GM23338 (cell line): ENCODE results near the gene CYGB. TPM values are rescaled to one million over a fixed set of nuclear protein-coding genes. Genes with fewer than 3 reads are reported as not detected.

Experiments used
- ATAC-seq: fragments of 200-7000 bp; cut with Tn5 transposase; 3 replicates; pipeline ENCODE4 v1.9.1; 2020
- DNase-seq: peaks from one replicate; pipeline ENCODE4 v3.0.0-alpha.2; 2015; ENCODE audit warnings: low spot score
- H2AFZ ChIP-seq: fragments of 200-600 bp; sonication (generic); 2 replicates; pipeline ENCODE4 v1.8.0; 2016; ENCODE audit warnings: antibody characterized with exemption, mild to moderate bottlenecking, moderate library complexity
- H3F3A ChIP-seq: fragments of 200-600 bp; sonication (generic); replicated peaks from 2 replicates; pipeline ENCODE4 v1.8.0; 2017; ENCODE audit warnings: antibody characterized with exemption, mixed run types, low read depth
- H3K27ac ChIP-seq: fragments of 200-600 bp; sonication (generic); 2 replicates; pipeline ENCODE4 v1.6.1; 2016; ENCODE audit warnings: low read depth
- H3K27me3 ChIP-seq: fragments of 200-600 bp; sonication (generic); 2 replicates; pipeline ENCODE4 v1.8.0; 2016; ENCODE audit warnings: mild to moderate bottlenecking, mixed run types, moderate library complexity; ENCODE audit not compliant: insufficient read depth
- H3K36me3 ChIP-seq: fragments of 200-600 bp; sonication (generic); 2 replicates; pipeline ENCODE4 v1.8.0; 2016; ENCODE audit warnings: mild to moderate bottlenecking; ENCODE audit not compliant: insufficient read depth
- H3K4me1 ChIP-seq: fragments of 200-600 bp; sonication (generic); 2 replicates; pipeline ENCODE4 v1.8.0; 2016; ENCODE audit warnings: mild to moderate bottlenecking, moderate library complexity; ENCODE audit not compliant: insufficient read depth
- H3K4me2 ChIP-seq: fragments of 200-600 bp; sonication (generic); 2 replicates; pipeline ENCODE4 v1.7.1; 2017; ENCODE audit warnings: mixed run types
- H3K4me3 ChIP-seq: fragments of 200-600 bp; sonication (generic); 2 replicates; pipeline ENCODE4 v1.6.1; 2016; ENCODE audit warnings: mixed run types
- H3K79me2 ChIP-seq: fragments of 200-600 bp; sonication (generic); replicated peaks from 2 replicates; pipeline ENCODE4 v1.8.0; 2017; ENCODE audit warnings: mild to moderate bottlenecking; ENCODE audit not compliant: insufficient read depth
- H3K9me2 ChIP-seq: fragments of 200-600 bp; sonication (generic); 2 replicates; pipeline ENCODE4 v1.8.0; 2017; ENCODE audit not compliant: insufficient read depth
- H4K20me1 ChIP-seq: fragments of 200-600 bp; sonication (generic); replicated peaks from 2 replicates; pipeline ENCODE4 v1.8.0; 2017; ENCODE audit warnings: mild to moderate bottlenecking; ENCODE audit not compliant: insufficient read depth
- H3K27ac Mint-ChIP-seq: 2 replicates; pipeline ENCODE4 v1.8.0; 2020; ENCODE audit warnings: inconsistent platforms, mild to moderate bottlenecking, moderate library complexity, mixed read lengths
- H3K27me3 Mint-ChIP-seq: 3 replicates; pipeline ENCODE4 v1.8.0; 2022; ENCODE audit warnings: low read depth, mild to moderate bottlenecking, moderate library complexity, mixed read lengths, inconsistent platforms; ENCODE audit not compliant: insufficient read depth, poor library complexity
- H3K36me3 Mint-ChIP-seq: 3 replicates; pipeline ENCODE4 v1.8.0; 2021; ENCODE audit warnings: low read depth, mild to moderate bottlenecking, inconsistent platforms, moderate library complexity, mixed read lengths
- H3K4me1 Mint-ChIP-seq: 3 replicates; pipeline ENCODE4 v1.8.0; 2020; ENCODE audit warnings: mild to moderate bottlenecking, inconsistent platforms, mixed read lengths
- H3K4me3 Mint-ChIP-seq: 3 replicates; pipeline ENCODE4 v1.8.0; 2021; ENCODE audit warnings: moderate library complexity, mild to moderate bottlenecking, inconsistent platforms, mixed read lengths
- H3K9me3 Mint-ChIP-seq: 3 replicates; pipeline ENCODE4 v1.8.0; 2020; ENCODE audit warnings: moderate library complexity, mild to moderate bottlenecking, inconsistent platforms, mixed read lengths
- EZH2phosphoT487 ChIP-seq: fragments of 200-600 bp; sonication (generic); IDR thresholded peaks from one replicate; pipeline ENCODE4 v1.8.1; 2018; ENCODE audit warnings: antibody characterized with exemption; ENCODE audit not compliant: unreplicated experiment
- POLR2AphosphoS5 ChIP-seq: IDR thresholded peaks from 2 replicates; pipeline ENCODE4 v1.6.1; 2016; ENCODE audit warnings: antibody characterized with exemption, low read depth
- STAT1 ChIP-seq: IDR thresholded peaks from one replicate; pipeline ENCODE4 v1.6.1; 2016; ENCODE audit warnings: antibody characterized with exemption; ENCODE audit not compliant: unreplicated experiment
- ZNF114 ChIP-seq: fragments of 250-450 bp; sonication (Bioruptor Pico); IDR thresholded peaks from 2 replicates; pipeline ENCODE4 v1.5.0; 2020; ENCODE audit warnings: mild to moderate bottlenecking, moderate library complexity
- ZNF331 ChIP-seq: fragments of 250-450 bp; sonication (Bioruptor Pico); IDR thresholded peaks from 2 replicates; pipeline ENCODE4 v1.5.0; 2020; ENCODE audit warnings: low read depth, mild to moderate bottlenecking, moderate library complexity
- polyA plus RNA-seq: library from polyadenylated mRNA; unstranded; fragments of >200 nt; fragmentation: Nextera tagmentation; extraction: Ambion mirVana; gene quantifications from 2 replicates; pipeline ENCODE4 v1.2.1, GENCODE V29; 2016
- total RNA-seq: library from RNA; depleted of rRNA; stranded (reverse); fragments of >200 nt; shearing (Covaris generic); gene quantifications from 2 replicates; pipeline ENCODE4 v1.2.3, GENCODE V29; 2014
- TF ChIP-seq, protein P1 (sequence below): fragments of 250-450 bp; sonication (Bioruptor Pico); IDR thresholded peaks from 2 replicates; pipeline ENCODE4 v1.5.0; 2020; ENCODE audit warnings: mild to moderate bottlenecking, moderate library complexity

The CYGB gene
- total and polyA plus RNA-seq, 2 experiments from 2014 or later, result 1.2 to 1.7 TPM

DNA sequence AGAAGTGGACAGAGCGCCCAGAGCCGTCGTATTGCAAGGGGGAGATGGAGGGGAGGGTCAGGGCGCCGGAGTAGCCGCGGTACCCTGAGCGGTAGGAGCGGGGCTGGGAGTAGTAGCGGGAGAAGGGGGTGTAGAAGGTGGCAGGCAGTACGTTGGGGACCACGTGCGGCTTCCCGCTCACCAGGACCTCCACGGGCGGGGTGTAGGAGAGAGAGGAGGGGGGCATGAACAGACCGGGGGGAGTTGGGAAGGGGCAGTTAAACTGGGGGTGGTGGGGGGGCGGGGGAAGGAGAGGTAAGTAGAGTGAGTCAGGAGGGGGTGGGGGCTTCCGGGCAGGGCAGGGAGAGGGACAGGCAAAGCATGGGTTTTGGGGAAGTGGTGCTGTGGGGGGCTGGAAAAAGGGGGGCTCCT, 31.3 kb upstream of the CYGB start (continued):
- TF ChIP-seq EZH2phosphoT487 (no peak), ZNF114 (no peak), ZNF331 (CRISPR knock-in tag) (no peak), STAT1 (no peak)
- TF ChIP-seq, protein P1, sequence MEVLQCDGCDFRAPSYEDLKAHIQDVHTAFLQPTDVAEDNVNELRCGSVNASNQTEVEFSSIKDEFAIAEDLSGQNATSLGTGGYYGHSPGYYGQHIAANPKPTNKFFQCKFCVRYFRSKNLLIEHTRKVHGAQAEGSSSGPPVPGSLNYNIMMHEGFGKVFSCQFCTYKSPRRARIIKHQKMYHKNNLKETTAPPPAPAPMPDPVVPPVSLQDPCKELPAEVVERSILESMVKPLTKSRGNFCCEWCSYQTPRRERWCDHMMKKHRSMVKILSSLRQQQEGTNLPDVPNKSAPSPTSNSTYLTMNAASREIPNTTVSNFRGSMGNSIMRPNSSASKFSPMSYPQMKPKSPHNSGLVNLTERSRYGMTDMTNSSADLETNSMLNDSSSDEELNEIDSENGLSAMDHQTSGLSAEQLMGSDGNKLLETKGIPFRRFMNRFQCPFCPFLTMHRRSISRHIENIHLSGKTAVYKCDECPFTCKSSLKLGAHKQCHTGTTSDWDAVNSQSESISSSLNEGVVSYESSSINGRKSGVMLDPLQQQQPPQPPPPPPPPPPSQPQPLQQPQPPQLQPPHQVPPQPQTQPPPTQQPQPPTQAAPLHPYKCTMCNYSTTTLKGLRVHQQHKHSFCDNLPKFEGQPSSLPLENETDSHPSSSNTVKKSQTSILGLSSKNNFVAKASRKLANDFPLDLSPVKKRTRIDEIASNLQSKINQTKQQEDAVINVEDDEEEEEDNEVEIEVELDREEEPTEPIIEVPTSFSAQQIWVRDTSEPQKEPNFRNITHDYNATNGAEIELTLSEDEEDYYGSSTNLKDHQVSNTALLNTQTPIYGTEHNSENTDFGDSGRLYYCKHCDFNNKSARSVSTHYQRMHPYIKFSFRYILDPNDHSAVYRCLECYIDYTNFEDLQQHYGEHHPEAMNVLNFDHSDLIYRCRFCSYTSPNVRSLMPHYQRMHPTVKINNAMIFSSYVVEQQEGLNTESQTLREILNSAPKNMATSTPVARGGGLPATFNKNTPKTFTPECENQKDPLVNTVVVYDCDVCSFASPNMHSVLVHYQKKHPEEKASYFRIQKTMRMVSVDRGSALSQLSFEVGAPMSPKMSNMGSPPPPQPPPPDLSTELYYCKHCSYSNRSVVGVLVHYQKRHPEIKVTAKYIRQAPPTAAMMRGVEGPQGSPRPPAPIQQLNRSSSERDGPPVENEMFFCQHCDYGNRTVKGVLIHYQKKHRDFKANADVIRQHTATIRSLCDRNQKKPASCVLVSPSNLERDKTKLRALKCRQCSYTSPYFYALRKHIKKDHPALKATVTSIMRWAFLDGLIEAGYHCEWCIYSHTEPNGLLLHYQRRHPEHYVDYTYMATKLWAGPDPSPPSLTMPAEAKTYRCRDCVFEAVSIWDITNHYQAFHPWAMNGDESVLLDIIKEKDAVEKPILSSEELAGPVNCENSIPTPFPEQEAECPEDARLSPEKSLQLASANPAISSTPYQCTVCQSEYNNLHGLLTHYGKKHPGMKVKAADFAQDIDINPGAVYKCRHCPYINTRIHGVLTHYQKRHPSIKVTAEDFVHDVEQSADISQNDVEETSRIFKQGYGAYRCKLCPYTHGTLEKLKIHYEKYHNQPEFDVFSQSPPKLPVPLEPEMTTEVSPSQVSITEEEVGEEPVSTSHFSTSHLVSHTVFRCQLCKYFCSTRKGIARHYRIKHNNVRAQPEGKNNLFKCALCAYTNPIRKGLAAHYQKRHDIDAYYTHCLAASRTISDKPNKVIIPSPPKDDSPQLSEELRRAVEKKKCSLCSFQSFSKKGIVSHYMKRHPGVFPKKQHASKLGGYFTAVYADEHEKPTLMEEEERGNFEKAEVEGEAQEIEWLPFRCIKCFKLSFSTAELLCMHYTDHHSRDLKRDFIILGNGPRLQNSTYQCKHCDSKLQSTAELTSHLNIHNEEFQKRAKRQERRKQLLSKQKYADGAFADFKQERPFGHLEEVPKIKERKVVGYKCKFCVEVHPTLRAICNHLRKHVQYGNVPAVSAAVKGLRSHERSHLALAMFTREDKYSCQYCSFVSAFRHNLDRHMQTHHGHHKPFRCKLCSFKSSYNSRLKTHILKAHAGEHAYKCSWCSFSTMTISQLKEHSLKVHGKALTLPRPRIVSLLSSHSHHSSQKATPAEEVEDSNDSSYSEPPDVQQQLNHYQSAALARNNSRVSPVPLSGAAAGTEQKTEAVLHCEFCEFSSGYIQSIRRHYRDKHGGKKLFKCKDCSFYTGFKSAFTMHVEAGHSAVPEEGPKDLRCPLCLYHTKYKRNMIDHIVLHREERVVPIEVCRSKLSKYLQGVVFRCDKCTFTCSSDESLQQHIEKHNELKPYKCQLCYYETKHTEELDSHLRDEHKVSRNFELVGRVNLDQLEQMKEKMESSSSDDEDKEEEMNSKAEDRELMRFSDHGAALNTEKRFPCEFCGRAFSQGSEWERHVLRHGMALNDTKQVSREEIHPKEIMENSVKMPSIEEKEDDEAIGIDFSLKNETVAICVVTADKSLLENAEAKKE (CRISPR knock-in tag), result no peak

DNA sequence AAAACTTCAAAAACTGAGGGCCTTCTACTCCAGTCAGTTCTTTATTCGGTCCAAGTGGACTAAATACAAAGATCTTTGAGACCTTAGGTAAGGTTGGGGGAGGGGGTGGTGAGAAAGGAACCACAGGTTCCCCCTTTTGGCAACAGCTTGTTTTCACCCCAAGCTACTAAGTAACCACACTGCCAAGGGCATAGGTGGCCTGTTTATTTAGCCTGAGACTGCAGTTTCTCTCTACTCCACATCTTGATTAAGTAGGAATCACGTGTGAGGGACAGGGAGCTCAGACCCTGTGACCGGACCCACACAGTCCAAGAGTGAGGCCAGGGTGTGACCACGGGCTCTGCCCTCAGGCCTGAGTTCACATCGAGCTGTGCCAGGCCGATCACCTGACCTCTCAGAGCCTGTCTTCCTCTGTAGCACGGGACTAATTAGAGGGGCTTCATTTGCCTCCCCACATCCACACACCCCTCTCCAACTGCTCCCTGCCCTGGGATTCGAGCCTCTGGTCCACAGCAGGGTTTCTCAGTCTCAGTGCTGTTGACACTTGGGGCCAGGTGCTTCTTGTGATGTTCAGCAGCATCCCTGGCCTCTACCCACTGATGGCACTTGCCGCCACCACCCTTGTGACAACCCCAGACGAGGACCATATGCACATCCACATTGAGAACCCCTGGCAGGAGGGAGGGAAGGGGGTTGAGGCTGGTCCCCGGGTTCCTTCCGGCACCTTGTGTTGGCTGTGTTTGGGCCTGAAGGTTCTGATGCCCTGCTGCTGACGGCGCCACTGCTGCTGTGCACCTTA, 30.3 kb upstream of the CYGB start:
- no peak overlapping the region for H3K27ac Mint-ChIP-seq

More for the DNA sequence above, 30.3 kb upstream of the CYGB start:
- peaks cover 42% of the 10 kb centered on the region for H3K4me1 Mint-ChIP-seq
- Histone ChIP-seq H3K27me3 (no peaks in the 10 kb centered on the region), H3K4me3 (0 out of 2 replicates have a peak overlapping the region, but pooled peaks have one; percentile 26), H3F3A (peaks cover 29% of the 10 kb centered on the region), H3K79me2 (peaks cover 2% of the 10 kb centered on the region), H3K4me2 (peak overlapping the region; percentile 75), H2AFZ (no peak overlapping the region), H3K9me2 (no peaks in the 10 kb centered on the region), H3K4me1 (peaks cover 31% of the 10 kb centered on the region), H3K27ac (peak overlapping the region; percentile 86), H4K20me1 (peaks cover 15% of the 10 kb centered on the region), H3K36me3 (peaks cover 18% of the 10 kb centered on the region)
- H3K4me3 Mint-ChIP-seq, result no peak overlapping the region; the same call in 2 of the 3 replicates
- no peaks in the 10 kb centered on the region for H3K9me3 Mint-ChIP-seq
- H3K36me3 Mint-ChIP-seq, result peaks cover 42% of the 10 kb centered on the region
- peaks cover 13% of the 10 kb centered on the region for H3K27me3 Mint-ChIP-seq
- TF ChIP-seq ZNF114 (no peak), POLR2AphosphoS5 (peak; percentile 16)
- DNase-seq (peak; percentile 53), ATAC-seq (peak; percentile 24)
